T-helper 9 cell (primary cell): ENCODE data around the gene STARD6.
A peak's percentile ranks its signal among the peaks of the same experiment; 100 is the strongest.
"Not testable (repeated sequence)": the region's sequence is repeated elsewhere in the genome, so short reads cannot be mapped to it uniquely, and the experiment has no call there.

Experiments used
- DNase-seq: peaks from one replicate; pipeline ENCODE4 v3.0.0-alpha.2; 2020

Gene STARD6

DNA sequence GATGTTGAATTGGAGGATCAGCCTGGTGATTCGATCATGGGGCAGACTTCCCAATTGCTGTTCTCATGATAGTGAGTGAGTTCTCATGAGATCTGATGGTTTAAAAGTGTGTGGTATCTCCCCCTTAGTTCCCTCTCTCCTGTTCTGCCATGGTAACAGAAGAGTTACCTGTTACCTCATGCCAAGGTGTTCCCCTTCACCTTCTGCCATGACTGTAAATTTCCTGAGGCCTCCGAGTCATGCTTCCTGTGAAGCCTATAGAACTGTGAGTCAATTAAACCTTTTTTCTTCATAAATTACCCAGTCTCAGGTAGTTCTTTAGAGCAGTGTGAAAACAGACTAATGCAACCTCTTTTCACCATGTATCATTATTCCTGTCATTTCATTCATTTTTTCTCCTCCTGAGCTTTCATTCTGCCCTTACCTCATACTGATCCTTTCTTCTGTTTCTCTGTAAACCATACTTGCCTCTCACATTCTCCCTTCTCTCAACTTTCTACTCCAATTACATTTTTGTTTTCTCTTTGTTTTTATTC is 22.0 kb downstream of the STARD6 start:
- no peak for DNase-seq

DNA sequence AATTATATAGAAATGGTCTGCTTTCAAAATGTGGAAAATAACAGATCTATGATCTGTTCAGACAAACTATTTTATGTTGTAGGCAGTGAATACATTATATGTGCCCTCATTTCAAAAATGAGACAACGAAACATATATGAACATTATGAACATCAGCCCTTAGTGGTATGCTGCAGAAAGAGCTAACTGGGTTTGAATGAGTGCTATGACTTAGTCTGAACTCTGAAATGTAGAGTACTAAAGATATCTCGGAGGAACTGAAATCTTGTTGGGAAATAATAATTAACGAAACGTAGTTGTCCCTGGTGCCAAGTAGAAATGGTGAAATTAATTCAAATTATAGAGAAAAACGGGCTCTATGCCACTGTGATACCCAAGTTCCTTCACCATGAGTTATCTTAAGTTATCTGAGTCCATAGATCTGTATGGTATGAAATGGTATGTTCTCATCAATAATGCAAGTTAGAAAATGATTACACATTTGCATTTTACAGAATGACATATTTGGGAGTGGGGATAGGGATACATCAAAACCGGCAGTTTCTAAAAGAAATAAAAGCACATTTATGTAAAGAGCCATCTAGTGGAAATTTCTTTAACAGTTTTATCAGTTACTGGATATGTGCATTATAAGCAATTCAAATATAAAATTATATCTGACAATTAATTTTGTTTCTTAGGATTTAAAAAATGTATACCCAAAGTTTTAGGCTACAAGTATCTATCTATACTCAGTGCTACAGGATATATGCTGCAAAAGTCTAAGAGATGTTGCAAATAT is 26.7 kb downstream of the STARD6 start:
- no peak for DNase-seq

DNA sequence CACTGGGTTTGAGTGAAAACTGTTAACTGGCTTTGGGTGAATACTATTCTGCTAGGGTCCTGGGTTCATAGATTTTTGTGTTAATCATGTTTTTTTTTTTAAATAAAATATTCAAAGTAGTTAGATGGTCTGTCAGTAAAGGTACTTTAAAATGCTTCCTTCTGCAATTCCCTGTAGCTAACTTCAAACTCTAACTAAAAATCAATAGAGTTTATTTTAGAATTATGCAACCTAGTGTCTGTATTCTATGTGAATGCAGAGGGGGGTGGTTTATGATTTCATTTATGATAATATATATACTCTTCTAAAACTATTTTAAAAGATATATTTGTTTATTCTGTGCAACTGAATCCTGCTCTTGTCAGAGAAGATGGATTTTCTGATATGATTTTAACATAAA is 27.9 kb downstream of the STARD6 start:
- no peak for DNase-seq

DNA sequence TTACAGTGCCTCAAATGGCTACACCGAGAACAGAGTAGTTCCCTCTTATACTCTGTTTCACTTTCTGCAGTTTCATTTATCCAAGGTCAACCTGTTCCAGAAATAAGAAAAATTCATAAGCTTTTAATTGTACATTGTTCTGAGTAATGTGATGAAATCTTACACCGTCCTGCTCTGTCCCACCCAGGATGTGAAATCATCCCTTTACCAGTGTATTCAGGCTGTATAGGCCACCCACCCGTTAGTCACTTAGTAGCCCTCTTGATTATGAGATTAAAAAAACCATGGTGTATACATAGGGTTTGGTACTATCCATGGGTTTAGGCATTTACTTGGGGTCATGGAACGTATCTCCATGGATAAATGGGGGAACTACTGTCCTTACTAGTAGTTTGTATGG is 29.8 kb downstream of the STARD6 start:
- no peak for DNase-seq

GRCh38 chr18:54323970-54324369 is 33.7 kb downstream of the STARD6 start:
- DNase-seq, result no peak

DNA sequence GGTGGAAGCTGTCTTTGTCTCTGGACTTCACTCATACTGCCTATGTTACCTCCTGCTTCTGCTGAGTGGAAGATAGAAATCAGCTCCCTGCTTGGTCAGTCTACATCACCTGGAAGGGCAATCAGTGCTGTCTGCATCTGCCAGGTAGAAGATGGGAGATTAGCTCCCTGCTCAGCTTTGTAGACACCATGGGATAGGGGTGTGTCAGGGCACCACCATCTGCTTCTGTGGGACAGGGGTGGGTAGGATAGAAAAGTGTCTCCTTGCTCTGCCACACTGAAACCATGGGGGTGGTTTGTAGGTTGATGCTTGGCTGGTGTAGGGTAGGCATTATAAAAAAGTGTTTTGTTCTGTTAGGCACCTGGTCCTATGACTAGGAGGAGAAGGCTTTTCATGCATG is 34.1 kb downstream of the STARD6 start:
- no peak for DNase-seq

- DNase-seq, result no peak
Observed at GRCh38 chr18:54316071-54316820, 41.4 kb downstream of the STARD6 start.

DNA sequence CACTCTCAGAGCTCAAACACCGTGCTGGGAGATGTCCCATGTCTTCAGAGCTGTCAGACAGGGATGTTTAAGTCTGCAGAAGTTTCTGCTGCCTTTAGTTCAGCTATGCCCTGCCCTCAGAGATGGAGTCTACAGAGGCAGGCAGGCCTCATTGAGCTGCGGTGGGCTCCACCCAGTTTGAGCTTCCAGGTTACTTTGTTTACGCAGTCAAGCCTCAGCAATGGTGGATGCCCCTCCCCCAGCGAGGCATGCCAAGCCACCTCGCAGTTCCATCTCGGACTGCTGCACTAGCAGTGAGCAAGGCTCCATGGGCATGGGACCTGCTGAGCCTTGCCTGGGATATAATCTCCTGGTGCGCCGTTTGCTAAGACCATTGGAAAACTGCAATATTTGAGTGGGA is 48.1 kb downstream of the STARD6 start:
- not testable (repeated sequence) for DNase-seq

DNA sequence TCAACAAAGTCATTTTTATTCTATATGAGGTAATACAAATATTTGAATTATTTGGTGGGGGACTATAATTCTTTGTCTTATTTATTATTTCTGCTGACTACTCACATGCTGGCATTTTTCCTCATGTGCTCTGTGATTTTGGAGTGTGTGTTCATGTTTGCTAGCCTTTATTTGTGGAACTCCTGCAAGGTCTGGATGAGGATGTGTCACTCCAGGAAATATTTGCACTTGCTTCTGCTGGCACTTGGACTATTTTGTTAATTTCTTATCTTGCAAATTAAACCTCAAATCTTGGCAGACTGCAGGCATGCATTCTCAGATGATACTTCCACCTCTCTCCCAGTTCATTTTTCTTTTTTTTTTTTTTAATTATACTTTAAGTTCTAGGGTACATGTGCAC is 54.2 kb downstream of the STARD6 start:
- no peak for DNase-seq

DNA sequence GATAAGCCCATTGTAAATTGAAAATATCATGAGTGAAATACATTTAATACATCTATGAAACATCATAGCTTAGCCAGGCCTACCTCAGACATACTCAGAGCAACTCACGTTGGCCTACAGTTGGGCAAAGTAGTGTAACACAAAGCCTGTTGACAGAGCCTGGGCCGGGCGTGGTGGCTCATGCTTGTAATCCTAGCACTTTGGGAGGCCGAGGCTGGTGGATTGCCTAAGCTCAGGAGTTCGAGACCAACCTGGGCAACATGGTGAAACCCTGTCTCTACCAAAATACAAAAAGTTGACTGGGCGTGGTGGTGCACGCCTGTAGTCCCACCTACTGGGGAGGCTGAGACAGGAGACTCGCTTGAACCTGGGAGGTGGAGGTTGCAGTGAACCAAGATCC is 58.7 kb downstream of the STARD6 start:
- DNase-seq, result not testable (repeated sequence)

GRCh38 chr18:54296062-54296461 is 61.6 kb downstream of the STARD6 start:
- DNase-seq, result no peak

GRCh38 chr18:54294274-54294673 is 63.4 kb downstream of the STARD6 start:
- no peak for DNase-seq

- DNase-seq, result peak; percentile 14
Observed at GRCh38 chr18:54284981-54285785, 72.5 kb downstream of the STARD6 start.

- DNase-seq, result no peak
Observed at GRCh38 chr18:54284535-54284934, 73.1 kb downstream of the STARD6 start.

- DNase-seq, result no peak
Observed at GRCh38 chr18:54280220-54280569, 77.5 kb downstream of the STARD6 start.

DNA sequence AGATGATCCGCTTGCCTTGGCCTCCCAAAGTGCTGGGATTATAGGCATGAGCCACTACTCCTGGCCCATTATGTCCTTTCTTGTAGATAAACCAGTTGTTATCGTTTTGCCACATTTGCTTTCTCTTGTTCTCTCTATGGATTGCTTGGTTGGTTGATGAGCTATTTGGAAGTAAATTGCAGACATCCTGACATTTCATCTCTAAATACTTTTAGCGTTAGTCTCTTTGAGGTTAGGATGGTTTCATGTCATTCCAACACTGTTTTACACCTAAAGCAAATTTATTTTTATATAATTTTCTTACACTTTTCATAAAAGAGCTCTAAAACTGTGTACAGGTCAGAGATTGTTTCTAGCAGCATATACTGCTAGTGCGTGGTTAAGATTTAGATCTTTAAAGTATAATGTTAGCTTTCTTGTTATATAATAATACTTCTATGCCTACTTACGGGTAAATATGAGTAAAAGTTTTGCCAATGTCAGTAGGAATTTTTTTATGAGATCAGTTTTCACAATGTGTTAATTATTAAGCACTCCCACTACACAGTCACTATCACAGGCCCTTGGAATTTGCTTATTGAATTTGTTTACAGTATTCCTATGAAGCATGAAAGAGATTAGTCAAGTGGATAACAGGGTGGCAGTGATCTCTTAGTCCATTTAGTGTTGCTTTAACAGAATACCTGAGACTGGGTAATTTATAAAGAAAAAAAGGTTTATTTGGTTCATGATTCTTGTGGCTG is 78.0 kb downstream of the STARD6 start:
- DNase-seq, result no peak

DNA sequence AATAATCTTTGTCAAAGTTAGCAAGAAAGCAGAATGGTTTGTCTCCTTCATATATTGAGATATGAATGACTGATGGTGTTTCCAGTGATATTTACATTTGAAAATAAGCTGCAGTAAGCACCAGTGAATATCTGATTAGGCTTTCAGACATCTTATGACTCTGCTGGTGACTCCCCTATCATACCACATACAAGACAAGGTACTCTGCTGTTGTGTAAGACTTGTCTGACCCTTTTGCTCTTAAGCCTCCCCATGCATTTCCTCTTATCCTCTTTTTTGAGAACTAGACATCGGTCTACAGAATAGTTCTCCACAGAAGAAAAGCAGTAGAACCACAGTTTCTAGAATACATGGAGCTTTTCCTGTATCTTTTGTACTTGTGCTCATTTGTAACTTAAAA is 79.0 kb downstream of the STARD6 start:
- no peak for DNase-seq

DNA sequence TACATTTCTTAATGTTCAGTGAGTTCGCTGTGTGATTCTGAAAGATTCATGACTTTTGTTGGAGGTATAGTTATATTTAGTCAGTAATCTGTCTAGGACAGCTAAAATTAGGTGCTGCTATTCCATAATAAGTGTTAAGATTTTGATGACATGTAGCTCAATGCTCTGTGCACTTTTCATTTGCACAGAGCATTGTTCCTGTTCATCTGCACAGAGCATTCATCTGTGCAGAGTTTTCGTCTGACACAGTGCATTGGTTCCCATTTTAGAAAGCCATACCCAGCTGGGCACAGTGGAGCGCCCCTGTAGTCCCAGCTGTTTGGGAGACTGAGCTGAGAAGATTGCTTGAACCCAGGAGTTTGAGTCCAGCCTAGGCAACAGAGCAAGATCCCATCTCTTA is 79.8 kb downstream of the STARD6 start:
- DNase-seq, result no peak
